Left ventricle myocardium inferior (tissue), 1 donor: ENCODE results near the gene GPC5. TPM values are rescaled to one million over a fixed set of nuclear protein-coding genes. Genes with fewer than 3 reads are reported as not detected.
"Not testable (repeated sequence)": the region's sequence is repeated elsewhere in the genome, so short reads cannot be mapped to it uniquely, and the experiment has no call there.

Source experiments
- DNase-seq: peaks from one replicate; pipeline ENCODE4 v3.0.0-alpha.2; 2020
- H3K27ac ChIP-seq: fragments of 200-600 bp; replicated peaks from 2 replicates; pipeline ENCODE4 v1.8.0; 2021
- H3K27me3 ChIP-seq: fragments of 200-600 bp; 2 replicates; pipeline ENCODE4 v1.8.0; 2021; ENCODE audit warnings: low read depth
- H3K36me3 ChIP-seq: fragments of 200-600 bp; 2 replicates; pipeline ENCODE4 v1.8.0; 2021
- H3K4me1 ChIP-seq: fragments of 200-600 bp; 2 replicates; pipeline ENCODE4 v1.8.0; 2021
- H3K4me3 ChIP-seq: fragments of 200-600 bp; 2 replicates; pipeline ENCODE4 v1.8.0; 2021; ENCODE audit warnings: mild to moderate bottlenecking, moderate library complexity
- H3K9me3 ChIP-seq: fragments of 200-600 bp; replicated peaks from 2 replicates; pipeline ENCODE4 v1.8.0; 2021
- CTCF ChIP-seq: fragments of 200-600 bp; IDR thresholded peaks from 2 replicates; pipeline ENCODE4 v1.8.0; 2021; ENCODE audit warnings: antibody characterized with exemption, mild to moderate bottlenecking, borderline replicate concordance
- intact Hi-C: fragments of 100-400 bp; cut with micrococcal nuclease; formaldehyde crosslinking; loops from one replicate; pipeline ENCODE4 v1.11.0; 2022
- total RNA-seq: library from RNA; stranded (reverse); fragmentation: NEBNext Ultra II Directional; extraction: Animal tissue kit (Norgen Biotek cat#: 25700); gene quantifications from one replicate; pipeline ENCODE4 v1.2.1, GENCODE V29; 2021
- donor health status: DM: no; HTN: yes; CAD: no; lungs with severe emphysema.

GPC5 gene
- total RNA-seq, 1 donor from 2014 or later = 1.5 TPM

DNA sequence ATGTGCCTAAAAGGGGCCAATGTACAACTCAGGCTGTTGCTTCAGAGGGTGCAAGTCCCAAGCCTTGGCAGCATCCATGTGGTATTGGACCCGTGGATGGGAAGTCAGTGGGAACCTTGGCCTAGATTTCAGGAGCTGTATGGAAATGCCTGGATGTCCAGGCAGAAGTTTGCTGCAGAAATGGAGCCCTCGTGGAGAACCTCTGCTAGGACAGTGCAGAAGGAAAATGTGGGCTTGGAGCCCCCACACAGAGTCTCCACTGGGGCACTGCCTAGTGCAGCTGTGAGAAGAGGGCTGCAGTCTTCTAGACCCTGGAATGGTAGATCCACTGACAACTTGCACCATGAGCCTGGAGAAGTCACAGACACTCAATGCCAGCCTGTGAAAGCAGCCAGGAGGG lies 28.5 kb downstream of the GPC5 start:
- Histone ChIP-seq H3K36me3 (no peaks in the 10 kb centered on the region), H3K4me1 (no peaks in the 10 kb centered on the region), H3K4me3 (no peak overlapping the region), H3K9me3 (peaks cover 28% of the 10 kb centered on the region), H3K27me3 (no peaks in the 10 kb centered on the region), H3K27ac (no peak overlapping the region)
- intact Hi-C loops = no loop called here
- no peak for DNase-seq
- no peak for TF ChIP-seq CTCF

DNA sequence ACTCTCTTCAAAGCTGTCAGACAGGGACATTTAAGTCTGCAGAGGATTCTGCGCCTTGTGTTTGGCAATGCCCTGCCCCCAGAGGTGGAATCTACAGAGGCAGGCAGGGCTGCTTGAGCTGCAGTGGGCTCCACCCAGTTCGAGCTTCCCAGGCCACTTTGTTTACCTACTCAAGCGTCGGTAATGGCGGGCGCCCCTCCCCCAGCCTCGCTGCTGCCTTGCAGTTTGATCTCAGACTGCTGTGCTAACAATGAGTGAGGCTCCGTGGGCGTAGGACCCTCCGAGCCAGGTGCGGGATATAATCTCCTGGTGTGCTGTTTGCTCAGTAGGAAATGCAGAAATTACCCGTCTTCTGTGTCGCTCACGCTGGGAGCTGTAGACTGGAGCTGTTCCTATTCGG lies 40.3 kb downstream of the GPC5 start:
- H3K27me3 ChIP-seq, intact Hi-C loops, H3K36me3 ChIP-seq, H3K4me1 ChIP-seq, H3K4me3 ChIP-seq, DNase-seq, H3K27ac ChIP-seq: not testable (repeated sequence)
- peaks cover 23% of the 10 kb centered on the region for H3K9me3 ChIP-seq

DNA sequence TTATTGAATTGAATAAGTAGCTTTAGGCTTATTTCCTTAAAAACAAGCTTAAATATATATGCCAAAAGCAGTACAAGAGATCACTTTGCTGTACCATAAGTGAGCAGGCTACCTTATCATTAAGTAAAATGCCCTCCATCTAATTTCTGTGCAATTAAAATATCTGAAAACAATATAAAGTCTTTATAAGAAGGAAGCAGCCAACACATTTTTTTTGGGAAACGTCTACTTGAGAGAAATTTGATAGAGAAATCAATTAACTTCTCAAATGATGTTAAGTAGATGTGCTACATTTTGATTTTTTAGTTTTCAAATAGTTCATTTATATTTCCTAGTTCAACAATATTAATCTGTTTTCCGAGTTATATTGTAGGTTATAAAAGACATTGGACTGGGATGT lies 52.5 kb downstream of the GPC5 start:
- Histone ChIP-seq H3K4me1 (no peaks in the 10 kb centered on the region), H3K36me3 (no peaks in the 10 kb centered on the region), H3K27ac (no peak overlapping the region), H3K27me3 (no peaks in the 10 kb centered on the region), H3K4me3 (no peak overlapping the region), H3K9me3 (no peaks in the 10 kb centered on the region)
- DNase-seq = no peak
- intact Hi-C loops = no loop called here
- no peak for TF ChIP-seq CTCF

DNA sequence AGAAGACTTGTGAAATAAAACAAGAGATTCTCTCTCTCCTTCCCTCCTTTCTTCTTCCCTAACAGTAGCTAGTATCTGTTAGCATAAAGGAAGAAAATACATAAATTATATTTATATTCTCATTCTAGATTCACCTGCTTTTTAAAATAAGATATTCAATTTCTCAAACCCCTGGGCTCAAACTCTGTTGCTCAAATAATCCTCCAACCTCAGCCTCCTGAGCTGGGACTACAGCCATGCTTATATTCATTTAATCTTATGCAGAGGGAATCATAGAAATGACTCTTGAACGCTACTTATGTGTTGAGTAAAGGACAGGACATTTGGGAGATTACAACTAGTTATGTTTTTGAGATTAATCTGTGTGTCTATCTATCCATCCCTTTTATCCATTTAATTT lies 56.2 kb downstream of the GPC5 start:
- no peaks in the 10 kb centered on the region for H3K4me1 ChIP-seq
- no peak for TF ChIP-seq CTCF
- H3K36me3 ChIP-seq = no peaks in the 10 kb centered on the region
- H3K4me3 ChIP-seq = no peak overlapping the region
- DNase-seq = no peak
- H3K27me3 ChIP-seq = no peaks in the 10 kb centered on the region
- H3K27ac ChIP-seq = no peak overlapping the region
- intact Hi-C loops = no loop called here
- H3K9me3 ChIP-seq = no peaks in the 10 kb centered on the region

- no peaks in the 10 kb centered on the region for H3K9me3 ChIP-seq
- no peaks in the 10 kb centered on the region for H3K36me3 ChIP-seq
- no peak overlapping the region for H3K4me3 ChIP-seq
- no peak for DNase-seq
- no peak overlapping the region for H3K27ac ChIP-seq
- no peak for TF ChIP-seq CTCF
- intact Hi-C loops = no loop called here
- no peaks in the 10 kb centered on the region for H3K27me3 ChIP-seq
- no peaks in the 10 kb centered on the region for H3K4me1 ChIP-seq
Observed at GRCh38 chr13:91456837-91457236, 58.4 kb downstream of the GPC5 start.

- no peak for TF ChIP-seq CTCF
- H3K9me3 ChIP-seq = no peaks in the 10 kb centered on the region
- intact Hi-C loops = no loop called here
- no peak overlapping the region for H3K4me3 ChIP-seq
- H3K4me1 ChIP-seq = no peaks in the 10 kb centered on the region
- H3K36me3 ChIP-seq = no peaks in the 10 kb centered on the region
- no peak for DNase-seq
- no peak overlapping the region for H3K27ac ChIP-seq
- H3K27me3 ChIP-seq = no peaks in the 10 kb centered on the region
Observed at GRCh38 chr13:91459485-91459884, 61.1 kb downstream of the GPC5 start.
